ENCODE measurements around the gene SIRPG.
A peak's percentile ranks its signal among the peaks of the same experiment; 100 is the strongest.
"Not testable (repeated sequence)": the region's sequence is repeated elsewhere in the genome, so short reads cannot be mapped to it uniquely, and the experiment has no call there.

The SIRPG gene

GRCh38 chr20:1671891-1672669, 14.5 kb upstream of the SIRPG start:
- DNase-seq (ENCODE audit: low read depth in 2 of 2): no peak

- no peak for DNase-seq (ENCODE audit: low read depth in 2 of 2)
Observed at GRCh38 chr20:1669304-1669703, 11.7 kb upstream of the SIRPG start.

GRCh38 chr20:1667502-1668085, 10.0 kb upstream of the SIRPG start:
- DNase-seq (ENCODE audit: low read depth in 2 of 2): no peak

GRCh38 chr20:1666802-1667201, 9.2 kb upstream of the SIRPG start:
- no peak for DNase-seq (ENCODE audit: low read depth in 2 of 2)

GRCh38 chr20:1665345-1665744, 7.8 kb upstream of the SIRPG start:
- DNase-seq (ENCODE audit: low read depth in 2 of 2): no peak

GRCh38 chr20:1664911-1665310, 7.3 kb upstream of the SIRPG start:
- peak in 1 of 2 experiments; percentile 56 for DNase-seq (ENCODE audit: low read depth in 2 of 2)

- DNase-seq (ENCODE audit: low read depth in 2 of 2): no peak
Observed at GRCh38 chr20:1663917-1664316, 6.3 kb upstream of the SIRPG start.

- DNase-seq (ENCODE audit: low read depth in 2 of 2): no peak
Observed at GRCh38 chr20:1661542-1662299, 4.1 kb upstream of the SIRPG start.

- no peak for DNase-seq (ENCODE audit: low read depth in 2 of 2)
Observed at GRCh38 chr20:1660246-1660645, 2.7 kb upstream of the SIRPG start.

- DNase-seq (ENCODE audit: low read depth in 2 of 2): no peak
Observed at GRCh38 chr20:1656844-1657243, 735 bp downstream of the SIRPG start.

- no peak for DNase-seq (ENCODE audit: low read depth in 2 of 2)
Observed at GRCh38 chr20:1654996-1655395, 2.6 kb downstream of the SIRPG start.

- DNase-seq (ENCODE audit: low read depth in 2 of 2): no peak
Observed at GRCh38 chr20:1652960-1653359, 4.6 kb downstream of the SIRPG start.

GRCh38 chr20:1652104-1652503, 5.5 kb downstream of the SIRPG start:
- DNase-seq (ENCODE audit: low read depth in 2 of 2): no peak

- no peak for DNase-seq (ENCODE audit: low read depth in 2 of 2)
Observed at GRCh38 chr20:1651268-1652058, 6.1 kb downstream of the SIRPG start.

- no peak for DNase-seq (ENCODE audit: low read depth in 2 of 2)
Observed at GRCh38 chr20:1648101-1648500, 9.5 kb downstream of the SIRPG start.

GRCh38 chr20:1646975-1647431, 10.6 kb downstream of the SIRPG start:
- no peak for DNase-seq (ENCODE audit: low read depth in 2 of 2)

GRCh38 chr20:1644101-1644962, 13.2 kb downstream of the SIRPG start:
- no peak for DNase-seq (ENCODE audit: low read depth in 2 of 2)

- DNase-seq (ENCODE audit: low read depth in 2 of 2): not testable (repeated sequence)
Observed at GRCh38 chr20:1638643-1639042, 18.9 kb downstream of the SIRPG start.

- no peak for DNase-seq (ENCODE audit: low read depth in 2 of 2)
Observed at GRCh38 chr20:1637755-1638154, 19.8 kb downstream of the SIRPG start.

- DNase-seq (ENCODE audit: low read depth in 2 of 2): no peak
Observed at GRCh38 chr20:1637226-1637625, 20.4 kb downstream of the SIRPG start.

GRCh38 chr20:1636621-1637020, 21.0 kb downstream of the SIRPG start:
- no peak for DNase-seq (ENCODE audit: low read depth in 2 of 2)
